ENCODE data around the gene ENTPD5.

DNA sequence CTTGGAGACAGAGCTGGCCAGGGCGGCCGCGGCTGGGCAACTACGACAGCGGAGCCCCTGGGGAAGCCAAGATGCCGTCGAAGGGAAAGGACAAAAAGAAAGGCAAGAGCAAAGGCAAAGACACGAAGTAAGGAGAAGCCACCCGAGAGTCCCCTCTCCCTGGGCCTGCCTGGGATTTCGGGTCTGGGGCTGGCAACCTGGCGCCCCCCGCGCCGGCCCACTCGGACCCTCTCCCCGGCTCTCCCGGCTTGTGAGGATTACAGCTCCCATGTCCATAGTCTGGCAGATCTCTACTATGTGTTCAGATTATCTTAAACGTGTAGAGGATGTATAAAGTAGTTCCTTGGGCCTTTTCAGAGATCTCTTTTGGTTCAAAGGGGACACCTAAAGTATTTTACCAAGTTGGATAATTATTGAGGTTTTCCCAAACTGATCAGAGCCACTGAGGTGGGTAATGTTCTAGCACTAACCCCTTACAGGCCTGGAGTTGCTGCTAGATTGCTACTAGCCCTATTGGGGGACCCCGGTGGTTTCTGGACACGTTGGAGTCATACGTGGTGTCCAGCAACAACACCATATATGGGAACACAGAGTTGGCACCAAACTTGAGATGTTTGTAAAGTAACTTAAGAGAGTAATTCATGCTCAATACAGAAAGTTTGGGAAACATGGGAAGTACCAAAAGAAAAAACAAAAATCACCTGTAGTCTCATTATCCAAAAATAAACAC, 485 bp upstream of the ENTPD5 start:
- TF ChIP-seq, protein P1, sequence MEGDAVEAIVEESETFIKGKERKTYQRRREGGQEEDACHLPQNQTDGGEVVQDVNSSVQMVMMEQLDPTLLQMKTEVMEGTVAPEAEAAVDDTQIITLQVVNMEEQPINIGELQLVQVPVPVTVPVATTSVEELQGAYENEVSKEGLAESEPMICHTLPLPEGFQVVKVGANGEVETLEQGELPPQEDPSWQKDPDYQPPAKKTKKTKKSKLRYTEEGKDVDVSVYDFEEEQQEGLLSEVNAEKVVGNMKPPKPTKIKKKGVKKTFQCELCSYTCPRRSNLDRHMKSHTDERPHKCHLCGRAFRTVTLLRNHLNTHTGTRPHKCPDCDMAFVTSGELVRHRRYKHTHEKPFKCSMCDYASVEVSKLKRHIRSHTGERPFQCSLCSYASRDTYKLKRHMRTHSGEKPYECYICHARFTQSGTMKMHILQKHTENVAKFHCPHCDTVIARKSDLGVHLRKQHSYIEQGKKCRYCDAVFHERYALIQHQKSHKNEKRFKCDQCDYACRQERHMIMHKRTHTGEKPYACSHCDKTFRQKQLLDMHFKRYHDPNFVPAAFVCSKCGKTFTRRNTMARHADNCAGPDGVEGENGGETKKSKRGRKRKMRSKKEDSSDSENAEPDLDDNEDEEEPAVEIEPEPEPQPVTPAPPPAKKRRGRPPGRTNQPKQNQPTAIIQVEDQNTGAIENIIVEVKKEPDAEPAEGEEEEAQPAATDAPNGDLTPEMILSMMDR (IDR thresholded peaks at IDR 0.05), result no peak
- TF ChIP-seq ZFX (IDR thresholded peaks at IDR 0.05; ENCODE audit: borderline replicate concordance), result no peak

All from 22Rv1 (cell line).